Measurements from ENCODE around the gene STX2.
"Not testable (repeated sequence)": the region's sequence is repeated elsewhere in the genome, so short reads cannot be mapped to it uniquely, and the experiment has no call there.

STX2 gene

GRCh38 chr12:130795906-130796305, 43.1 kb downstream of the STX2 start:
- DNase-seq, result no peak

GRCh38 chr12:130793554-130793849, 45.5 kb downstream of the STX2 start:
- DNase-seq, result no peak

- DNase-seq, result no peak
These were observed 46.1 kb downstream of the STX2 start for GRCh38 chr12:130792821-130793553.

- DNase-seq, result no peak
These were observed 47.4 kb downstream of the STX2 start for GRCh38 chr12:130791629-130792028.

GRCh38 chr12:130788515-130788914, 50.5 kb downstream of the STX2 start:
- DNase-seq, result no peak

GRCh38 chr12:130787445-130788410, 51.3 kb downstream of the STX2 start:
- DNase-seq, result no peak

GRCh38 chr12:130787041-130787440, 52.0 kb downstream of the STX2 start:
- no peak for DNase-seq

GRCh38 chr12:130783110-130783715, 55.8 kb downstream of the STX2 start:
- DNase-seq, result no peak

GRCh38 chr12:130782245-130782644, 56.8 kb downstream of the STX2 start:
- DNase-seq, result not testable (repeated sequence)

GRCh38 chr12:130780880-130781575, 58.0 kb downstream of the STX2 start:
- DNase-seq, result no peak

GRCh38 chr12:130780325-130780724, 58.7 kb downstream of the STX2 start:
- no peak for DNase-seq

GRCh38 chr12:130778776-130779175, 60.3 kb downstream of the STX2 start:
- DNase-seq, result no peak

GRCh38 chr12:130776857-130777339, 62.2 kb downstream of the STX2 start:
- no peak for DNase-seq

- peak; percentile 45 for DNase-seq
These were observed 62.8 kb downstream of the STX2 start for GRCh38 chr12:130775953-130776856.

GRCh38 chr12:130770413-130771028, 68.5 kb downstream of the STX2 start:
- DNase-seq, result no peak

GRCh38 chr12:130768120-130768519, 70.9 kb downstream of the STX2 start:
- no peak for DNase-seq

GRCh38 chr12:130766470-130766869, 72.6 kb downstream of the STX2 start:
- no peak for DNase-seq

- DNase-seq, result no peak
These were observed 73.8 kb downstream of the STX2 start for GRCh38 chr12:130765186-130765659.

- DNase-seq, result no peak
These were observed 74.4 kb downstream of the STX2 start for GRCh38 chr12:130764475-130765185.

- DNase-seq, result no peak
These were observed 75.0 kb downstream of the STX2 start for GRCh38 chr12:130764073-130764472.

GRCh38 chr12:130762319-130762675, 76.8 kb downstream of the STX2 start:
- DNase-seq, result no peak

Measured in DMS79 treated with DMSO at 0.1 percent for 48 hours (cell line).